Adrenal gland (tissue), 12 donors: ENCODE results near the gene LAMA5. TPM values are rescaled to one million over a fixed set of nuclear protein-coding genes. Genes with fewer than 3 reads are reported as not detected.

Experiments used
- DNase-seq, 7 donors: peaks; one replicate each; pipeline ENCODE4 v3.0.0-alpha.2; 2019 to 2020
- H3K27ac ChIP-seq, 5 donors: fragments of 200-600 bp; sonication (generic) in 4 of 5; 1 replicate in 3 of 5; 2 replicates in 2 of 5; pipeline versions ENCODE4 v1.5.1 to v1.8.0; 2016 to 2020; ENCODE audit warnings: mild to moderate bottlenecking in 1 of 5
- H3K27me3 ChIP-seq: fragments of 200-600 bp; 2 replicates; pipeline ENCODE4 v1.8.0; 2021
- H3K36me3 ChIP-seq, 2 donors: fragments of 200-600 bp; replicated peaks in 1 of 2; 1 replicate in 1 of 2; 2 replicates in 1 of 2; pipeline versions ENCODE4 v1.5.1 to v1.8.0; 2018 to 2022
- H3K4me1 ChIP-seq, 2 donors: fragments of 200-600 bp; replicated peaks in 1 of 2; 1 replicate in 1 of 2; 2 replicates in 1 of 2; pipeline versions ENCODE4 v1.5.1 to v1.8.0; 2018 to 2021
- H3K4me3 ChIP-seq, 4 donors: fragments of 200-600 bp; sonication (generic) in 3 of 4; one replicate each; pipeline ENCODE4 v1.5.1; 2016 to 2018
- H3K9me3 ChIP-seq, 3 donors: fragments of 200-600 bp; sonication (generic) in 1 of 3; replicated peaks in 1 of 3; 1 replicate in 2 of 3; 2 replicates in 1 of 3; pipeline versions ENCODE4 v1.5.1 to v1.8.0; 2016 to 2021
- CTCF ChIP-seq, 6 experiments: fragments of 450-650 bp in 4 of 6; fragments of 200-600 bp in 2 of 6; sonication (generic) in 1 of 6; IDR thresholded peaks; 1 replicate in 5 of 6; 2 replicates in 1 of 6; pipeline versions ENCODE4 v1.5.1 to v1.8.0; 2016 to 2021; ENCODE audit warnings: antibody characterized with exemption in 6 of 6, mild to moderate bottlenecking in 2 of 6, moderate library complexity in 1 of 6
- POLR2A ChIP-seq, 2 donors: fragments of 450-650 bp; IDR thresholded peaks; one replicate each; pipeline ENCODE4 v1.6.1; 2017; ENCODE audit warnings: antibody characterized with exemption in 2 of 2, mild to moderate bottlenecking in 2 of 2, moderate library complexity in 1 of 2
- WGBS, 4 donors: extraction: QIAGEN DNeasy Blood & Tissue Kit in 2 of 4; methylation state at CpG; one replicate each; pipeline versions ENCODE4 v1.1.5 to v1.1.7; 2013 to 2017; 5-methylcytosine and 5-hydroxymethylcytosine counted together
- intact Hi-C, 2 donors: fragments of 100-400 bp; cut with DNase I; formaldehyde crosslinking; loops; one replicate each; pipeline versions ENCODE4 v1.14.1 to v1.15.0; 2022 to 2023
- microRNA-seq, 3 donors: library from miRNA; unstranded; fragments of <30 nt; microRNA quantifications; one replicate each; pipeline ENCODE4, GENCODE V29; 2017 to 2020
- polyA plus RNA-seq, 3 donors: library from polyadenylated mRNA; stranded (reverse); fragments of 200-250 nt in 2 of 3; fragments of 350-450 nt in 1 of 3; fragmentation: Illumina TruSeq in 1 of 3; extraction: RNeasy Lipid Tissue Mini Kit (QIAGEN cat#74804) in 1 of 3; gene quantifications; one replicate each; pipeline ENCODE4 v1.2.3, GENCODE V29; 2013 to 2014
- total RNA-seq, 9 donors: library from RNA; depleted of rRNA in 4 of 9; stranded (reverse); fragments of >200 nt in 4 of 9; fragments of 120-200 nt in 1 of 9; fragmentation: NEBNext Ultra II Directional in 1 of 9; extraction: Animal tissue kit (Norgen Biotek cat#: 25700) in 1 of 9; gene quantifications; one replicate each; pipeline versions ENCODE4 v1.1.0 to v1.2.4, GENCODE V29; 2013 to 2023
- donor health status: healthy with polysubstance abuse.
- donor health status: Bipolar disorder and iron deficiency.
- donor health status: DM: yes; HTN: yes; CAD: no.
- donor health status: DM: no; HTN: no; CAD: no.
- donor health status: DM: no; HTN: no; CAD: no.
- donor health status: DM: yes; HTN: yes; CAD: no.

The LAMA5 gene
- total and polyA plus RNA-seq, 12 donors, result 2.0 to 537 (median 100) TPM

DNA sequence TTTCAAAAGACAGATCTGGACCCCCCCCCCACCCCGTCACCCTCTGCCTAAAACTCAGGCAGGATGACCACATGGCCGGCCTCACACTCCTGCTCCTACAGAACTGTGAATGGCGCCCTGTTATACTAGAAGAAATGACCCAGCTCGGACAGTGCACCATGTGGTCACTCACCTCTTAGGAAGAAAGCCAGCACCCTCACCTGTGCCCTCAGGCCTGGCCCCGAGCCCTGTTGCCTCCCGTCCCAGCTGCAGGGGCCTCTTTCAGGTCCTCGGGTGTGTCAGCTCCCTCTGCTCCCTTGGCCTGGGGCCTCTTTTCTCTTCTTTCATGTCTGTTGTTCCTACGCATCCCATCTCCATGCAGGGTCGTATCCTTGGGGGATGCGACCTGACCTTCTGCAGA lies 105.0 kb downstream of the LAMA5 start:
- no peaks in the 10 kb centered on the region for H3K9me3 ChIP-seq
- intact Hi-C loops, result no loop called here
- H3K36me3 ChIP-seq, result peaks cover 0 to 56% of the 10 kb centered on the region in 2 donors
- no peaks in the 10 kb centered on the region for H3K27me3 ChIP-seq
- H3K27ac ChIP-seq, result no peak overlapping the region
- TF ChIP-seq POLR2A (IDR thresholded peaks at IDR 0.05) (no peak), CTCF (IDR thresholded peaks at IDR 0.05) (no peak)
- H3K4me3 ChIP-seq, result no peak overlapping the region
- 92 to 96% (median 95%) methylated on average over 9 to 10 of the region's 10 CpGs for WGBS, 4 donors
- peaks cover 7 to 10% of the 10 kb centered on the region in 2 donors for H3K4me1 ChIP-seq
- no peak for DNase-seq

DNA sequence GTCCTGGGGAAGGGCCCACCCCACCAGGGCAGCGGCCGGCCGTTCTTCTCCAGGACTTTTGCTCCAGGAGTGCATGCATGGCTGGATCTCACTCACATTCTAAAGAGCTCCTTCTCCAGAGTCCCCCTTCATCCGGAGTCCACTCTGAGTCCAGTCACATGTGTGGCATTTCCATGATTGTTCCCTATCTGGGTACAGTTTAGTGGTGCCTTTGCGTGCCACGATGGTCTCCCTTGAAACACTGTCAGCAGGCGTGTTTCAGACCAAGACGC lies 107.9 kb downstream of the LAMA5 start:
- intact Hi-C loops, result no loop called here
- Histone ChIP-seq H3K27me3 (no peaks in the 10 kb centered on the region), H3K36me3 (peaks cover 0 to 61% of the 10 kb centered on the region in 2 donors), H3K9me3 (no peaks in the 10 kb centered on the region), H3K4me1 (peaks cover 7 to 9% of the 10 kb centered on the region in 2 donors), H3K4me3 (no peak overlapping the region), H3K27ac (peak overlapping the region in 1 of 5 donors; percentile 45)
- DNase-seq, result no peak
- TF ChIP-seq CTCF (IDR thresholded peaks at IDR 0.05), result no peak
- TF ChIP-seq POLR2A (IDR thresholded peaks at IDR 0.05), result no peak
- WGBS, 4 donors, result 90 to 95% (median 94%) methylated on average over 7 to 8 of the region's 8 CpGs

Small RNAs within 50 kb of the gene (microRNA-seq; reads per million reads assigned to microRNA genes)
- 1.1 to 2.8 (median 1.3) reads per million in 3 donors for gene MIR4758

Other genes with a start within 250 kb of the LAMA5 start
- 10 to 100 TPM; 26.7 to 47.0 (median 34.8) TPM for gene LSM14B, start 244.8 kb downstream of the LAMA5 start, total RNA-seq
- gene LSM14B, start 244.8 kb downstream of the LAMA5 start, polyA plus RNA-seq, result 10 to 100 TPM; 17.6 to 23.4 (median 19.2) TPM
- 100 to 1,000 TPM; 216 to 518 (median 291) TPM for gene PSMA7, start 223.9 kb downstream of the LAMA5 start, total RNA-seq
- gene PSMA7, start 223.9 kb downstream of the LAMA5 start, polyA plus RNA-seq, result 100 to 1,000 TPM; 175 to 292 (median 178) TPM
- 10 to 100 TPM in 8 of 9 donors, 1 to 10 TPM in 1; 9.0 to 45.7 (median 13.9) TPM for gene SS18L1, start 223.5 kb downstream of the LAMA5 start, total RNA-seq
- gene SS18L1, start 223.5 kb downstream of the LAMA5 start, polyA plus RNA-seq, result 10 to 100 TPM in 2 of 3 donors, 1 to 10 TPM in 1; 9.2 to 36.6 (median 15.1) TPM
- gene MTG2, start 184.3 kb downstream of the LAMA5 start, total RNA-seq, result 10 to 100 TPM; 11.5 to 60.1 (median 43.1) TPM
- 10 to 100 TPM; 30.2 to 90.4 (median 84.3) TPM for gene MTG2, start 184.3 kb downstream of the LAMA5 start, polyA plus RNA-seq
- gene HRH3, start 147.0 kb downstream of the LAMA5 start, total RNA-seq, result under 1 TPM in 2 of 9 donors, not detected in 7; 0.06 to 0.08 TPM
- under 1 TPM in 2 of 3 donors, not detected in 1; 0.13 to 0.80 TPM for gene HRH3, start 147.0 kb downstream of the LAMA5 start, polyA plus RNA-seq
- 10 to 100 TPM; 27.8 to 96.7 (median 39.3) TPM for gene OSBPL2, start 128.8 kb downstream of the LAMA5 start, total RNA-seq
- 10 to 100 TPM; 13.8 to 38.3 (median 18.8) TPM for gene OSBPL2, start 128.8 kb downstream of the LAMA5 start, polyA plus RNA-seq
- gene ADRM1, start 64.3 kb downstream of the LAMA5 start, total RNA-seq, result 100 to 1,000 TPM in 7 of 9 donors, 10 to 100 TPM in 2; 87.2 to 254 (median 162) TPM
- 100 to 1,000 TPM in 1 of 3 donors, 10 to 100 TPM in 2; 50.6 to 125 (median 95.6) TPM for gene ADRM1, start 64.3 kb downstream of the LAMA5 start, polyA plus RNA-seq
- 1,000 to 10,000 TPM in 8 of 9 donors, 100 to 1,000 TPM in 1; 725 to 4,794 (median 1,551) TPM for gene RPS21, start 19.8 kb upstream of the LAMA5 start, total RNA-seq
- 1,000 to 10,000 TPM in 2 of 3 donors, 100 to 1,000 TPM in 1; 438 to 3,024 (median 2,274) TPM for gene RPS21, start 19.8 kb upstream of the LAMA5 start, polyA plus RNA-seq
- gene CABLES2, start 40.0 kb upstream of the LAMA5 start, total RNA-seq, result 1 to 10 TPM; 1.5 to 5.6 (median 3.7) TPM
- gene CABLES2, start 40.0 kb upstream of the LAMA5 start, polyA plus RNA-seq, result 1 to 10 TPM; 2.8 to 4.1 (median 3.4) TPM
- gene RBBP8NL, start 60.2 kb upstream of the LAMA5 start, total RNA-seq, result not detected
- not detected for gene RBBP8NL, start 60.2 kb upstream of the LAMA5 start, polyA plus RNA-seq
- gene GATA5, start 108.7 kb upstream of the LAMA5 start, total RNA-seq, result 10 to 100 TPM in 1 of 9 donors, 1 to 10 TPM in 7, under 1 TPM in 1; 0.67 to 12.0 (median 6.2) TPM
- 1 to 10 TPM in 2 of 3 donors, under 1 TPM in 1; 0.68 to 1.9 (median 1.8) TPM for gene GATA5, start 108.7 kb upstream of the LAMA5 start, polyA plus RNA-seq